Loucy (cell line): ENCODE data around the gene MTURN.
A peak's percentile ranks its signal among the peaks of the same experiment; 100 is the strongest.

Source experiments
- H2AFZ ChIP-seq: fragments of 200-600 bp; sonication (generic); 2 replicates; pipeline ENCODE4 v1.6.0; 2016; ENCODE audit warnings: antibody characterized with exemption, mild to moderate bottlenecking, low read length, moderate library complexity
- H3F3A ChIP-seq: fragments of 200-600 bp; 2 replicates; pipeline ENCODE4 v1.6.0; 2016; ENCODE audit warnings: antibody characterized with exemption, low read depth, mild to moderate bottlenecking
- H3K27me3 ChIP-seq: fragments of 200-600 bp; sonication (generic); 2 replicates; pipeline ENCODE4 v1.6.1; 2014; ENCODE audit warnings: low read length, mild to moderate bottlenecking; ENCODE audit not compliant: insufficient read depth, poor library complexity, severe bottlenecking
- H3K36me3 ChIP-seq: fragments of 200-600 bp; sonication (generic); 2 replicates; pipeline ENCODE4 v1.6.1; 2016; ENCODE audit warnings: low read length; ENCODE audit not compliant: insufficient read depth
- H3K4me1 ChIP-seq: fragments of 200-600 bp; sonication (generic); 2 replicates; pipeline ENCODE4 v1.5.1; 2014; ENCODE audit warnings: low read length, mild to moderate bottlenecking; ENCODE audit not compliant: insufficient read depth, poor library complexity, severe bottlenecking
- H3K4me2 ChIP-seq: fragments of 200-600 bp; sonication (generic); 2 replicates; pipeline ENCODE4 v1.6.0; 2014; ENCODE audit warnings: antibody characterized with exemption, low read length, low read depth, mild to moderate bottlenecking; ENCODE audit not compliant: poor library complexity, severe bottlenecking
- H3K4me3 ChIP-seq: fragments of 200-600 bp; sonication (generic); 2 replicates; pipeline ENCODE4 v1.5.1; 2014; ENCODE audit warnings: low read length, mild to moderate bottlenecking, mixed read lengths; ENCODE audit not compliant: poor library complexity, severe bottlenecking
- H3K79me2 ChIP-seq: fragments of 200-600 bp; sonication (generic); 2 replicates; pipeline ENCODE4 v1.6.1; 2014; ENCODE audit warnings: low read length; ENCODE audit not compliant: insufficient read depth
- H3K9ac ChIP-seq: fragments of 200-600 bp; sonication (generic); 2 replicates; pipeline ENCODE4 v1.6.0; 2014; ENCODE audit warnings: mild to moderate bottlenecking, low read depth, low read length, moderate library complexity; ENCODE audit not compliant: poor library complexity, severe bottlenecking
- H3K9me2 ChIP-seq: fragments of 200-600 bp; sonication (generic); replicated peaks from 2 replicates; pipeline ENCODE4 v1.6.1; 2016; ENCODE audit warnings: low read depth, low read length, mixed read lengths
- H3K9me3 ChIP-seq: fragments of 200-600 bp; sonication (generic); 2 replicates; pipeline ENCODE4 v1.6.1; 2014; ENCODE audit warnings: mild to moderate bottlenecking, antibody characterized with exemption, low read length, low read depth; ENCODE audit not compliant: insufficient read depth
- H4K20me1 ChIP-seq: fragments of 200-600 bp; sonication (generic); 2 replicates; pipeline ENCODE4 v1.6.0; 2014; ENCODE audit warnings: antibody characterized with exemption, low read length, mild to moderate bottlenecking; ENCODE audit not compliant: insufficient read depth, poor library complexity, severe bottlenecking
- EZH2phosphoT487 ChIP-seq: fragments of 200-600 bp; IDR thresholded peaks from 2 replicates; pipeline ENCODE4 v1.6.1; 2018; ENCODE audit warnings: antibody characterized with exemption, mild to moderate bottlenecking, moderate library complexity, borderline replicate concordance
- TF ChIP-seq, protein P1 (sequence below): fragments of 200-600 bp; sonication (generic); conservative IDR thresholded peaks from 2 replicates; pipeline ENCODE4 v1.5.1; 2014; ENCODE audit warnings: mild to moderate bottlenecking, antibody characterized with exemption, low read length

Gene MTURN

DNA sequence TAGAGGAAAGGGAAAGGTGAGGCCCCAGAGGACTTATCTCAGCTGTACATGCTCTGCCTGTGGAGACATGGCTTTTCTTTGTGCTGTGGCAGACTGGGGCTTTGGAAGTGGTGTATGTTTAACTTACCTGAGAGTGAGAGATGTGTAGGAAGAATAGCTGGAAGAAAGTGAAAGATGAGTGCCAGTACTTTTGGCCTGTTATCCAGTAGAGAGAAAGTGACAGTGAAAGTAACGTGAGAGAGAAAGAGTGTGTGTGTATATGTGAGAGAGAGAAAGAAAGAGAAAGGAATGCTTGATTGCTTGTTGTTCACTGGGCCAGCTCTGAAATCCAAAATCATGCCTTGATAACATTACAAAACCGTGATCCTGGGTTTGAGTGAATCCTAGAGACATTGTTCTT, 25.5 kb downstream of the MTURN start:
- Histone ChIP-seq H3K9ac (peak overlapping the region; percentile 6), H2AFZ (no peak overlapping the region), H3K36me3 (no peaks in the 10 kb centered on the region), H3K9me3 (no peaks in the 10 kb centered on the region), H3K4me3 (no peak overlapping the region), H3K27me3 (no peaks in the 10 kb centered on the region), H3F3A (no peaks in the 10 kb centered on the region), H3K4me2 (peak overlapping the region; percentile 41), H4K20me1 (no peaks in the 10 kb centered on the region), H3K4me1 (peaks cover 67% of the 10 kb centered on the region), H3K9me2 (no peaks in the 10 kb centered on the region), H3K79me2 (no peaks in the 10 kb centered on the region)
- no peak for TF ChIP-seq EZH2phosphoT487
- TF ChIP-seq, protein P1, sequence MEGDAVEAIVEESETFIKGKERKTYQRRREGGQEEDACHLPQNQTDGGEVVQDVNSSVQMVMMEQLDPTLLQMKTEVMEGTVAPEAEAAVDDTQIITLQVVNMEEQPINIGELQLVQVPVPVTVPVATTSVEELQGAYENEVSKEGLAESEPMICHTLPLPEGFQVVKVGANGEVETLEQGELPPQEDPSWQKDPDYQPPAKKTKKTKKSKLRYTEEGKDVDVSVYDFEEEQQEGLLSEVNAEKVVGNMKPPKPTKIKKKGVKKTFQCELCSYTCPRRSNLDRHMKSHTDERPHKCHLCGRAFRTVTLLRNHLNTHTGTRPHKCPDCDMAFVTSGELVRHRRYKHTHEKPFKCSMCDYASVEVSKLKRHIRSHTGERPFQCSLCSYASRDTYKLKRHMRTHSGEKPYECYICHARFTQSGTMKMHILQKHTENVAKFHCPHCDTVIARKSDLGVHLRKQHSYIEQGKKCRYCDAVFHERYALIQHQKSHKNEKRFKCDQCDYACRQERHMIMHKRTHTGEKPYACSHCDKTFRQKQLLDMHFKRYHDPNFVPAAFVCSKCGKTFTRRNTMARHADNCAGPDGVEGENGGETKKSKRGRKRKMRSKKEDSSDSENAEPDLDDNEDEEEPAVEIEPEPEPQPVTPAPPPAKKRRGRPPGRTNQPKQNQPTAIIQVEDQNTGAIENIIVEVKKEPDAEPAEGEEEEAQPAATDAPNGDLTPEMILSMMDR = no peak

DNA sequence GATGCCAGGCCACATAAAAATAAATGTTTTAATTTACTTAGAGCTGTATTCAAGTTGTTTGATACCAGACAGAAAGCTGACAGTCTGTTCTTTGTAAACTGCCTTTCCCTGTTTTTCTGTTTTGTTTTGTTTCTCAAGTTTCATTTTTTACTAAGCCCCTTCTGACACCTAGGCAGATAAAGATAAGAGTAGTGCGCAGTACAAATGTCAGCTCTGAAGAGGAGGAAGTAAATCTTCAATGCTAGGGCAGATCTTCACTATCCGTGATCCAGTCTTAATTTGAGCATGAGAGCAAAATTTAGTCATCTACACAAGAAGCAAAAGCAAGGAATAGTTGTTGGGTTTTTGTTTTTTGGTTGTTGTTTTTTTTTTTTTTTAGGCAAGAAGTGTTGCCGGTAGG, 27.3 kb downstream of the MTURN start:
- Histone ChIP-seq H3K9me2 (no peaks in the 10 kb centered on the region), H2AFZ (peak overlapping the region; percentile 48; the same call in 1 of the 2 replicates), H3F3A (no peaks in the 10 kb centered on the region), H3K4me2 (peak overlapping the region; percentile 77), H4K20me1 (no peaks in the 10 kb centered on the region), H3K9me3 (no peaks in the 10 kb centered on the region), H3K9ac (peak overlapping the region; percentile 57), H3K4me1 (peaks cover 61% of the 10 kb centered on the region), H3K79me2 (no peaks in the 10 kb centered on the region), H3K4me3 (peak overlapping the region; percentile 60), H3K27me3 (no peaks in the 10 kb centered on the region), H3K36me3 (no peaks in the 10 kb centered on the region)
- TF ChIP-seq, protein P1 = no peak
- TF ChIP-seq EZH2phosphoT487 = no peak

DNA sequence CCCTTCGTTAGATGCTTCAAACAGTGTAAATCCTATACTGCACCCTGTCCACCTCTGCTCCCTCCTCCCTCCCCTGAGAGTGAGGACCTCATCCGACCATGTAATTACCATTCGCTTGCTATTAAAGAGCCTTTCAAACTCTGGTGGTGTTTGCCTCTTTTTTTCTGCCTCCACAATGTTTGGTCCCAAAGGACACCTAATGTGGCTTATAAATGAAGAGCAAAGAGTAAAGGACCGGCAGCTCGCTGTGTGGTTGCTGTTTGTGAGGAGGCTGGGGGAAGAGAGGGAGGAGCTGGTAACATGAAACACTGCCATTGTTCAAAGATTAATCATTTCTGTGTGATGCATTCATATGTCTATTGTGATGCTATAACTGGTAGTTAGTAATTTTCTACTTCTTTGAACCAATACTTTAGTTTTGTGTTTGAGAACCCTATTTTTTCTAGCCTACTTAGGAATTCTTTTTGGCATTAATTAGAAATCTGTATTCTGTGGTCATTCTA, 27.9 kb downstream of the MTURN start:
- Histone ChIP-seq H3F3A (no peaks in the 10 kb centered on the region), H3K4me2 (peak overlapping the region; percentile 77), H3K27me3 (no peaks in the 10 kb centered on the region), H2AFZ (peak overlapping the region; percentile 48), H3K9me3 (no peaks in the 10 kb centered on the region), H3K9me2 (no peaks in the 10 kb centered on the region), H3K36me3 (no peaks in the 10 kb centered on the region), H3K4me1 (peaks cover 57% of the 10 kb centered on the region), H3K79me2 (no peaks in the 10 kb centered on the region), H3K9ac (peak overlapping the region; percentile 57), H4K20me1 (no peaks in the 10 kb centered on the region), H3K4me3 (peak overlapping the region; percentile 60)
- no peak for TF ChIP-seq EZH2phosphoT487
- TF ChIP-seq, protein P1 = no peak
